HepG2 (cell line): ENCODE measurements around the gene KCNK7. TPM values are rescaled to one million over a fixed set of nuclear protein-coding genes. Genes with fewer than 3 reads are reported as not detected.

ENCODE experiments used
- ARHGAP35 ChIP-seq: sonication (generic); formaldehyde crosslinking; IDR thresholded peaks from 2 replicates; pipeline ENCODE4 v1.9.0; 2022; ENCODE audit warnings: mild to moderate bottlenecking, inconsistent platforms, moderate library complexity, missing genetic modification reagents, borderline replicate concordance
- ARID5B ChIP-seq: IDR thresholded peaks from 2 replicates; pipeline ENCODE4 v1.4.0; 2020; ENCODE audit warnings: mild to moderate bottlenecking, missing genetic modification reagents
- CHCHD3 ChIP-seq: sonication (generic); formaldehyde crosslinking; IDR thresholded peaks from 2 replicates; pipeline ENCODE4 v1.8.0; 2022; ENCODE audit warnings: mild to moderate bottlenecking, missing genetic modification reagents, moderate library complexity
- HDAC2 ChIP-seq: sonication (generic); formaldehyde crosslinking; IDR thresholded peaks from 2 replicates; pipeline ENCODE4 v1.4.0; 2020; ENCODE audit warnings: missing genetic modification reagents
- HNF1B ChIP-seq: sonication (generic); formaldehyde crosslinking; IDR thresholded peaks from 2 replicates; pipeline ENCODE4 v1.5.1; 2020; ENCODE audit warnings: mild to moderate bottlenecking, moderate library complexity, missing genetic modification reagents
- LRRFIP1 ChIP-seq: sonication (generic); formaldehyde crosslinking; conservative IDR thresholded peaks from 2 replicates; pipeline ENCODE4 v1.4.0; 2020; ENCODE audit warnings: missing genetic modification reagents
- PCBP1 ChIP-seq: fragments of 200-400 bp; formaldehyde crosslinking; IDR thresholded peaks from 2 replicates; pipeline ENCODE4 v1.6.1; 2017; ENCODE audit warnings: mild to moderate bottlenecking, low read depth, low read length, borderline replicate concordance
- PHF20 ChIP-seq: sonication (generic); formaldehyde crosslinking; IDR thresholded peaks from 2 replicates; pipeline ENCODE4 v1.5.0; 2020; ENCODE audit warnings: mild to moderate bottlenecking, missing genetic modification reagents
- STAT6 ChIP-seq: sonication (generic); formaldehyde crosslinking; IDR thresholded peaks from 2 replicates; pipeline ENCODE4 v1.4.0; 2020; ENCODE audit warnings: missing genetic modification reagents, mild to moderate bottlenecking, borderline replicate concordance
- TBX2 ChIP-seq: sonication (generic); formaldehyde crosslinking; IDR thresholded peaks from 2 replicates; pipeline ENCODE4 v1.5.0; 2020; ENCODE audit warnings: missing genetic modification reagents, mild to moderate bottlenecking, borderline replicate concordance
- TEAD3 ChIP-seq: optimal IDR thresholded peaks from 2 replicates; pipeline ENCODE3; 2016; ENCODE audit warnings: borderline replicate concordance
- ZNF484 ChIP-seq: sonication (generic); formaldehyde crosslinking; IDR thresholded peaks from 2 replicates; pipeline ENCODE4 v1.5.1; 2020; ENCODE audit warnings: mild to moderate bottlenecking, low read depth, missing genetic modification reagents, borderline replicate concordance
- ZNF567 ChIP-seq: sonication (generic); formaldehyde crosslinking; IDR thresholded peaks from 2 replicates; pipeline ENCODE4 v1.8.1; 2023; ENCODE audit warnings: mild to moderate bottlenecking, missing genetic modification reagents, borderline replicate concordance
- ZSCAN9 ChIP-seq: IDR thresholded peaks from 2 replicates; pipeline ENCODE4 v1.6.1; 2016; ENCODE audit warnings: borderline replicate concordance
- polyA plus RNA-seq, 8 experiments: library from polyadenylated mRNA; depleted of rRNA in 3 of 8; stranded (reverse) in 7 of 8; unstranded in 1 of 8; fragments of >200 nt; fragmentation: Illumina TruSeq in 4 of 8; extraction: Trizol in 4 of 8; gene quantifications; 2 replicates each; pipeline versions ENCODE4 v1.2.1 to v1.2.3, GENCODE V29; 2011 to 2016; ENCODE audit warnings: low read depth in 4 of 8, missing spikeins in 1 of 8, mixed read lengths in 1 of 8; ENCODE audit not compliant: insufficient read depth in 1 of 8
- total RNA-seq, 5 experiments: library from RNA; depleted of rRNA; stranded (reverse); fragments of >200 nt; fragmentation: Illumina TruSeq; extraction: Trizol; gene quantifications; 2 replicates each; pipeline ENCODE4 v1.2.3, GENCODE V29; 2016; ENCODE audit warnings: low read depth in 1 of 5

Gene KCNK7
- total and polyA plus RNA-seq, 2 of the 13 experiments (the other 11 are each of a cell fraction or from before 2014, with no cell fraction given), result 0.11 TPM; not detected in 1

GRCh38 chr11:65557280-65558001, 38.2 kb downstream of the KCNK7 start (continued):
- no peak for TF ChIP-seq STAT6 (CRISPR knock-in tag)
- 0 out of 2 replicates have a peak, but pooled peaks have one; percentile 31 for TF ChIP-seq CHCHD3 (CRISPR knock-in tag)
- TF ChIP-seq HNF1B (CRISPR knock-in tag), result 0 out of 2 replicates have a peak, but pooled peaks have one; percentile 20
- peak; percentile 40; the same call in 1 of the 2 replicates for TF ChIP-seq HDAC2 (CRISPR knock-in tag)
- no peak for TF ChIP-seq ZNF484
- 0 out of 2 replicates have a peak, but pooled peaks have one; percentile 47 for TF ChIP-seq PCBP1
- TF ChIP-seq ARID5B (CRISPR knock-in tag), result peak; percentile 27; the same call in 1 of the 2 replicates
- TF ChIP-seq LRRFIP1 (CRISPR knock-in tag), result no peak
- TF ChIP-seq ARHGAP35 (CRISPR knock-in tag), result no peak
- TF ChIP-seq ZNF567, result 0 out of 2 replicates have a peak, but pooled peaks have one; percentile 56
- TF ChIP-seq ZSCAN9 (CRISPR knock-in tag), result 0 out of 2 replicates have a peak, but pooled peaks have one; percentile 34
- TF ChIP-seq PHF20 (CRISPR knock-in tag), result peak; percentile 19; the same call in 1 of the 2 replicates
- TF ChIP-seq TEAD3 (CRISPR knock-in tag), result peak; percentile 67
- TF ChIP-seq TBX2 (CRISPR knock-in tag), result peak; percentile 67; the same call in 1 of the 2 replicates
